ENCODE measurements around the gene MEMO1. TPM values are rescaled to one million over a fixed set of nuclear protein-coding genes. Genes with fewer than 3 reads are reported as not detected.
"Not testable (repeated sequence)": the region's sequence is repeated elsewhere in the genome, so short reads cannot be mapped to it uniquely, and the experiment has no call there.

MEMO1 gene
- total RNA-seq, 1 experiment from 2014 or later, result 44.4 TPM

DNA sequence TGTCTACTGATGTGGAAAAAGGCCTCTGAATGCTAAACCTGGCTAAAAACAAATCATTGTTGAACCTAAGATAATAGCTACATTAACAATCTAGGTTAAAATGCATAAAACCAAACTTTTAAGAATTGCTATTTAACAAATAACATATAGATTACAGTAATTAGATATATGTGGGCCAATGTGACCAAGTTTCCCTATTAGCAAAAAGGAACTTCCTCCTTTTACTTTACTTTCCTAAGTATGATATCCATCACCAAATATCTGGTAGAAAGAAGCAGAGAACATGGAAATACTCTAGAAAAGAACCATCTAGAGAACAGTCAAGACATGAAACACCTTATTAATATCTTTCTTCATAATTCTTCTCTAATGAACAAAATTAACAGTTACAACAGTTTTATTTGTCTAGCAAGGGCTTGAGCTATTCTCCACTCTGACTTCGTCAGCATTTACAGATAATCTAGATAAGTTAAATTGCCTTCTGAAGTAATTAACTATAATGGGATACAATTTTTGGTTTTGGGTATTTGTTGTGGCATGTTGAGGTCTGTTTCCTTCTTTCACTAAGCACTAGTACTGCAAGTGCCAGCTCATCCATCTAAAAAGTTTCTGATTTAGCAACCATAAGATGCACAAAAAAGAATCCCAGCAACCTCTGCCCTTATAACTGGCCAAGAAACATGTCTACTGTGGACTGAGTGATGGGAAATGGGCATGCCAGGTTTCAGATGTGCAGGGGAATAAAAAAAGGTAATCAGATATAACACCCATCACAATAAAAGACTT is 53.3 kb downstream of the MEMO1 start:
- CTCF ChIA-PET, result no interaction called here
- H3K27ac Mint-ChIP-seq, result no peak overlapping the region

DNA sequence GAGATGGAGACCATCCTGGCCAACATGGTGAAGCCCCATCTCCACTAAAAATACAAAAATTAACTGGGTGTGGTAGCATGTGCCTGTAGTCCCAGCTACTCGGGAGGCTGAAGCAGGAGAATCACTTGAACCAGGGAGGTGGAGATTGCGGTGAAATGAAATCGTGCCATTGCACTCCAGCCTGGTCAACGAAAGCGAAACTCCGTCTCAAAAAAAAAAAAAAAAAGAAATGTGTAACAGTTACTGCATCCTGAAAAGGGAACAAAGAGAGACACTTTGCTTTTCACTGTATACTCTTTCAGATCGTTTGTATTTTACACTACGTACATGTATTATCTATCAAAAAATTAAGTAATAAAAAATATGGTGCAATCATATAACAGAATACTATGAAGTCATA is 53.9 kb downstream of the MEMO1 start:
- CTCF ChIA-PET; H3K36me3 Mint-ChIP-seq; H3K4me1 Mint-ChIP-seq; POLR2A ChIA-PET; DNase-seq (ENCODE audit: low spot score); H3K4me3 Mint-ChIP-seq; ATAC-seq; H3K9me3 Mint-ChIP-seq; H3K27me3 Mint-ChIP-seq (ENCODE audit: low read depth): not testable (repeated sequence)
- 0 out of 2 replicates have a peak overlapping the region, but pooled peaks have one; percentile 41 for H3K27ac Mint-ChIP-seq

More for the DNA sequence above, 53.3 kb downstream of the MEMO1 start:
- Mint-ChIP-seq H3K4me3 (no peak overlapping the region), H3K27me3 (ENCODE audit: low read depth) (no peaks in the 10 kb centered on the region), H3K4me1 (no peaks in the 10 kb centered on the region; the same call in 1 of the 2 replicates), H3K9me3 (no peaks in the 10 kb centered on the region), H3K36me3 (no peaks in the 10 kb centered on the region)
- TF ChIP-seq ZNF423 (CRISPR knock-in tag; IDR thresholded peaks at IDR 0.05), result no peak
- no peak for TF ChIP-seq SMAD3 (CRISPR knock-in tag; IDR thresholded peaks at IDR 0.05; ENCODE audit: borderline replicate concordance)
- TF ChIP-seq, protein P1, sequence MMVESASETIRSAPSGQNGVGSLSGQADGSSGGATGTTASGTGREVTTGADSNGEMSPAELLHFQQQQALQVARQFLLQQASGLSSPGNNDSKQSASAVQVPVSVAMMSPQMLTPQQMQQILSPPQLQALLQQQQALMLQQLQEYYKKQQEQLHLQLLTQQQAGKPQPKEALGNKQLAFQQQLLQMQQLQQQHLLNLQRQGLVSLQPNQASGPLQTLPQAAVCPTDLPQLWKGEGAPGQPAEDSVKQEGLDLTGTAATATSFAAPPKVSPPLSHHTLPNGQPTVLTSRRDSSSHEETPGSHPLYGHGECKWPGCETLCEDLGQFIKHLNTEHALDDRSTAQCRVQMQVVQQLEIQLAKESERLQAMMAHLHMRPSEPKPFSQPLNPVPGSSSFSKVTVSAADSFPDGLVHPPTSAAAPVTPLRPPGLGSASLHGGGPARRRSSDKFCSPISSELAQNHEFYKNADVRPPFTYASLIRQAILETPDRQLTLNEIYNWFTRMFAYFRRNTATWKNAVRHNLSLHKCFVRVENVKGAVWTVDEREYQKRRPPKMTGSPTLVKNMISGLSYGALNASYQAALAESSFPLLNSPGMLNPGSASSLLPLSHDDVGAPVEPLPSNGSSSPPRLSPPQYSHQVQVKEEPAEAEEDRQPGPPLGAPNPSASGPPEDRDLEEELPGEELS (CRISPR knock-in tag; IDR thresholded peaks at IDR 0.05), result no peak
- no peak for TF ChIP-seq NR3C1 (CRISPR knock-in tag; conservative IDR thresholded peaks at IDR 0.05; ENCODE audit: low read depth)
- no peak for TF ChIP-seq NR2C2 (CRISPR knock-in tag; IDR thresholded peaks at IDR 0.05)
- no peak for TF ChIP-seq ATF3 (CRISPR knock-in tag; conservative IDR thresholded peaks at IDR 0.05)
- no peak for TF ChIP-seq ZNF138 (CRISPR knock-in tag; conservative IDR thresholded peaks at IDR 0.05)
- TF ChIP-seq, protein P2, sequence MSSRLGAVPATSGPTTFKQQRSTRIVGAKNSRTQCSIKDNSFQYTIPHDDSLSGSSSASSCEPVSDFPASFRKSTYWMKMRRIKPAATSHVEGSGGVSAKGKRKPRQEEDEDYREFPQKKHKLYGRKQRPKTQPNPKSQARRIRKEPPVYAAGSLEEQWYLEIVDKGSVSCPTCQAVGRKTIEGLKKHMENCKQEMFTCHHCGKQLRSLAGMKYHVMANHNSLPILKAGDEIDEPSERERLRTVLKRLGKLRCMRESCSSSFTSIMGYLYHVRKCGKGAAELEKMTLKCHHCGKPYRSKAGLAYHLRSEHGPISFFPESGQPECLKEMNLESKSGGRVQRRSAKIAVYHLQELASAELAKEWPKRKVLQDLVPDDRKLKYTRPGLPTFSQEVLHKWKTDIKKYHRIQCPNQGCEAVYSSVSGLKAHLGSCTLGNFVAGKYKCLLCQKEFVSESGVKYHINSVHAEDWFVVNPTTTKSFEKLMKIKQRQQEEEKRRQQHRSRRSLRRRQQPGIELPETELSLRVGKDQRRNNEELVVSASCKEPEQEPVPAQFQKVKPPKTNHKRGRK (CRISPR knock-in tag; IDR thresholded peaks at IDR 0.05; ENCODE audit: borderline replicate concordance), result no peak
- DNase-seq (ENCODE audit: low spot score) (no peak), ATAC-seq (no peak)
- POLR2A ChIA-PET, result no interaction called here

DNA sequence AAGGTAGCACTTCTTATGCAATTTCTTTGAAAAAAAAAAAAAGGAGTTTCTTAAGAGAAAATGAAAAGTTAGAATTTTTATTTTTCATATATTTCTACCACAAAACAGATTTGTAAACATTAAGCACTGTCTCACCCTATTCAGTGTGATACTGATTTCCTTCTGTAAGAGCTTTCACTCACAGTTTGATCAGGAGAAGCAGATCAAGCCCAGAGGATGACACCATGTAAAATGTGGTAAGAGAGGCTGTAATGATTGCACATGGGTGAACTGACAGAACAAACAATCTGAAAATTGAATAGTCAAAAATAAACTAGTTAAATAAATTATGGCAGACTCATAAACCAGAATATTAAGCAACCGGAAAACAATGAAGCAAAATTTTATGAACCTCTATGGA is 54.5 kb downstream of the MEMO1 start:
- ChIA-PET POLR2A (no interaction called here), CTCF (no interaction called here)
- no peaks in the 10 kb centered on the region for H3K27me3 Mint-ChIP-seq (ENCODE audit: low read depth)
- H3K4me1 Mint-ChIP-seq, result no peaks in the 10 kb centered on the region; the same call in 1 of the 2 replicates
- H3K4me3 Mint-ChIP-seq, result no peak overlapping the region
- TF ChIP-seq ZNF396 (CRISPR knock-in tag; IDR thresholded peaks at IDR 0.05; ENCODE audit: borderline replicate concordance), result no peak
- no peak for TF ChIP-seq NFATC4 (CRISPR knock-in tag; IDR thresholded peaks at IDR 0.05)
- TF ChIP-seq ZNF532 (CRISPR knock-in tag; IDR thresholded peaks at IDR 0.05; ENCODE audit: borderline replicate concordance), result no peak
- TF ChIP-seq, protein P3, sequence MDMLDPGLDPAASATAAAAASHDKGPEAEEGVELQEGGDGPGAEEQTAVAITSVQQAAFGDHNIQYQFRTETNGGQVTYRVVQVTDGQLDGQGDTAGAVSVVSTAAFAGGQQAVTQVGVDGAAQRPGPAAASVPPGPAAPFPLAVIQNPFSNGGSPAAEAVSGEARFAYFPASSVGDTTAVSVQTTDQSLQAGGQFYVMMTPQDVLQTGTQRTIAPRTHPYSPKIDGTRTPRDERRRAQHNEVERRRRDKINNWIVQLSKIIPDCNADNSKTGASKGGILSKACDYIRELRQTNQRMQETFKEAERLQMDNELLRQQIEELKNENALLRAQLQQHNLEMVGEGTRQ (CRISPR knock-in tag; IDR thresholded peaks at IDR 0.05), result no peak
- no peak for TF ChIP-seq ZNF671 (CRISPR knock-in tag; IDR thresholded peaks at IDR 0.05)
- TF ChIP-seq, protein P2 (CRISPR knock-in tag; IDR thresholded peaks at IDR 0.05; ENCODE audit: borderline replicate concordance), result no peak
- no peak for TF ChIP-seq FOXK1 (CRISPR knock-in tag; IDR thresholded peaks at IDR 0.05)
- TF ChIP-seq, protein P4, sequence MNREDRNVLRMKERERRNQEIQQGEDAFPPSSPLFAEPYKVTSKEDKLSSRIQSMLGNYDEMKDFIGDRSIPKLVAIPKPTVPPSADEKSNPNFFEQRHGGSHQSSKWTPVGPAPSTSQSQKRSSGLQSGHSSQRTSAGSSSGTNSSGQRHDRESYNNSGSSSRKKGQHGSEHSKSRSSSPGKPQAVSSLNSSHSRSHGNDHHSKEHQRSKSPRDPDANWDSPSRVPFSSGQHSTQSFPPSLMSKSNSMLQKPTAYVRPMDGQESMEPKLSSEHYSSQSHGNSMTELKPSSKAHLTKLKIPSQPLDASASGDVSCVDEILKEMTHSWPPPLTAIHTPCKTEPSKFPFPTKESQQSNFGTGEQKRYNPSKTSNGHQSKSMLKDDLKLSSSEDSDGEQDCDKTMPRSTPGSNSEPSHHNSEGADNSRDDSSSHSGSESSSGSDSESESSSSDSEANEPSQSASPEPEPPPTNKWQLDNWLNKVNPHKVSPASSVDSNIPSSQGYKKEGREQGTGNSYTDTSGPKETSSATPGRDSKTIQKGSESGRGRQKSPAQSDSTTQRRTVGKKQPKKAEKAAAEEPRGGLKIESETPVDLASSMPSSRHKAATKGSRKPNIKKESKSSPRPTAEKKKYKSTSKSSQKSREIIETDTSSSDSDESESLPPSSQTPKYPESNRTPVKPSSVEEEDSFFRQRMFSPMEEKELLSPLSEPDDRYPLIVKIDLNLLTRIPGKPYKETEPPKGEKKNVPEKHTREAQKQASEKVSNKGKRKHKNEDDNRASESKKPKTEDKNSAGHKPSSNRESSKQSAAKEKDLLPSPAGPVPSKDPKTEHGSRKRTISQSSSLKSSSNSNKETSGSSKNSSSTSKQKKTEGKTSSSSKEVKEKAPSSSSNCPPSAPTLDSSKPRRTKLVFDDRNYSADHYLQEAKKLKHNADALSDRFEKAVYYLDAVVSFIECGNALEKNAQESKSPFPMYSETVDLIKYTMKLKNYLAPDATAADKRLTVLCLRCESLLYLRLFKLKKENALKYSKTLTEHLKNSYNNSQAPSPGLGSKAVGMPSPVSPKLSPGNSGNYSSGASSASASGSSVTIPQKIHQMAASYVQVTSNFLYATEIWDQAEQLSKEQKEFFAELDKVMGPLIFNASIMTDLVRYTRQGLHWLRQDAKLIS (CRISPR knock-in tag; IDR thresholded peaks at IDR 0.05; ENCODE audit: borderline replicate concordance), result no peak
- no peak overlapping the region for H3K27ac Mint-ChIP-seq
- ATAC-seq, result no peak
- H3K36me3 Mint-ChIP-seq, result no peaks in the 10 kb centered on the region
- DNase-seq (ENCODE audit: low spot score), result no peak
- no peaks in the 10 kb centered on the region for H3K9me3 Mint-ChIP-seq

Measured in WTC11 (cell line).